Gastrocnemius medialis (tissue), 4 donors: ENCODE results near the gene COL1A1. TPM values are rescaled to one million over a fixed set of nuclear protein-coding genes. Genes with fewer than 3 reads are reported as not detected.

Source experiments
- ATAC-seq, 2 donors: fragments of 150-250 bp; one replicate each; pipeline ENCODE4 v1.9.1; 2016
- DNase-seq, 2 donors: peaks; one replicate each; pipeline ENCODE4 v3.0.0-alpha.2; 2019
- H3K27ac ChIP-seq, 4 donors: fragments of 200-600 bp; sonication (generic); 1 replicate in 1 of 4; 2 replicates in 3 of 4; pipeline ENCODE4 v1.5.1; 2016 to 2018; ENCODE audit warnings: mild to moderate bottlenecking in 2 of 4, moderate library complexity in 1 of 4
- H3K27me3 ChIP-seq, 3 donors: fragments of 200-600 bp; sonication (generic) in 2 of 3; 1 replicate in 1 of 3; 2 replicates in 2 of 3; pipeline versions ENCODE4 v1.5.1 to v1.6.0; 2016 to 2019; ENCODE audit warnings: mild to moderate bottlenecking in 1 of 3, moderate library complexity in 1 of 3
- H3K36me3 ChIP-seq, 2 donors: fragments of 200-600 bp; sonication (generic) in 1 of 2; one replicate each; pipeline ENCODE4 v1.5.1; 2017 to 2018
- H3K4me1 ChIP-seq, 2 donors: fragments of 200-600 bp; sonication (generic) in 1 of 2; one replicate each; pipeline ENCODE4 v1.5.1; 2016 to 2017; ENCODE audit warnings: mild to moderate bottlenecking in 2 of 2
- H3K4me3 ChIP-seq, 4 donors: fragments of 200-600 bp; sonication (generic) in 3 of 4; 1 replicate in 1 of 4; 2 replicates in 3 of 4; pipeline ENCODE4 v1.5.1; 2016 to 2019; ENCODE audit warnings: mild to moderate bottlenecking in 2 of 4
- H3K9me3 ChIP-seq, 3 donors: fragments of 200-600 bp; sonication (generic) in 2 of 3; 1 replicate in 1 of 3; 2 replicates in 2 of 3; pipeline ENCODE4 v1.5.1; 2016 to 2019
- POLR2A ChIP-seq, 2 donors: fragments of 450-650 bp; IDR thresholded peaks; one replicate each; pipeline ENCODE4 v1.6.1; 2017; ENCODE audit warnings: antibody characterized with exemption in 2 of 2, mild to moderate bottlenecking in 2 of 2, moderate library complexity in 2 of 2
- in situ Hi-C, 4 donors: fragments of 200-750 bp; cut with MboI; loops; one replicate each; pipeline versions ENCODE4 v1.15.0 to v1.8.0; 2017; ENCODE audit warnings: low sequenced_read_pairs in 4 of 4
- intact Hi-C: fragments of 100-400 bp; cut with DNase I; formaldehyde crosslinking; loops from one replicate; pipeline ENCODE4 v1.15.1; 2023; ENCODE audit warnings: low total_unique reads
- total RNA-seq, 4 donors: library from RNA; depleted of rRNA; stranded (reverse); fragments of >200 nt; gene quantifications; one replicate each; pipeline versions ENCODE4 v1.1.0 to v1.2.3, GENCODE V29; 2016
- TF ChIP-seq, protein P1 (sequence below), 5 experiments: fragments of 450-650 bp in 3 of 5; fragments of 200-600 bp in 2 of 5; sonication (generic) in 2 of 5; IDR thresholded peaks in 4 of 5; conservative IDR thresholded peaks in 1 of 5; 1 replicate in 4 of 5; 2 replicates in 1 of 5; pipeline ENCODE4 v1.5.1; 2016 to 2019; ENCODE audit warnings: antibody characterized with exemption in 5 of 5, mild to moderate bottlenecking in 3 of 5, moderate library complexity in 3 of 5

Gene COL1A1
- total RNA-seq, 4 donors from 2014 or later: 1.7 to 9.5 (median 5.1) TPM

DNA sequence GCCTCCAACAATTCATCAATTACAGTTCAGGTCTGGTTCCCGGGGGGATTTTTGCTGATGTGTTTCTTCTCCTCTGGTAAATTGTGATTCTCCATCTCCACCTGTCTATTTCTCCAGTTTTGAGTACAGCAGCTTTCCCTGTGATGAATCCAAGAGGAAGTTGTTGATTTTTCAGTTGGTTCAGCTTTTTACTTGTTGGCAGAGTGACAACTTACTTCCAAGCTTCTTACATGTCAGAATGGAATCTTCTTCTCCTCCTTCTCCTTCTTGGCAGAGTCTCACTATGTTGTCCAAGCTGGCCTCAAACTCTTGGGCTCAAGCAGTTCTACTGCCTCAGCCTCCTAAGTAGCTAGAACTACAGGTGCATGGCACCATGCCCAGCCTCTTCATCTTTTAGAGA is 39.4 kb upstream of the COL1A1 start:
- DNase-seq (no peak), ATAC-seq (no peak)
- Histone ChIP-seq H3K36me3 (no peaks in the 10 kb centered on the region), H3K4me1 (peaks cover 3 to 5% of the 10 kb centered on the region in 2 donors), H3K9me3 (no peaks in the 10 kb centered on the region), H3K27ac (no peak overlapping the region), H3K27me3 (no peaks in the 10 kb centered on the region), H3K4me3 (no peak overlapping the region)
- in situ Hi-C loops: no loop called here
- intact Hi-C loops: no loop called here
- TF ChIP-seq, protein P1, sequence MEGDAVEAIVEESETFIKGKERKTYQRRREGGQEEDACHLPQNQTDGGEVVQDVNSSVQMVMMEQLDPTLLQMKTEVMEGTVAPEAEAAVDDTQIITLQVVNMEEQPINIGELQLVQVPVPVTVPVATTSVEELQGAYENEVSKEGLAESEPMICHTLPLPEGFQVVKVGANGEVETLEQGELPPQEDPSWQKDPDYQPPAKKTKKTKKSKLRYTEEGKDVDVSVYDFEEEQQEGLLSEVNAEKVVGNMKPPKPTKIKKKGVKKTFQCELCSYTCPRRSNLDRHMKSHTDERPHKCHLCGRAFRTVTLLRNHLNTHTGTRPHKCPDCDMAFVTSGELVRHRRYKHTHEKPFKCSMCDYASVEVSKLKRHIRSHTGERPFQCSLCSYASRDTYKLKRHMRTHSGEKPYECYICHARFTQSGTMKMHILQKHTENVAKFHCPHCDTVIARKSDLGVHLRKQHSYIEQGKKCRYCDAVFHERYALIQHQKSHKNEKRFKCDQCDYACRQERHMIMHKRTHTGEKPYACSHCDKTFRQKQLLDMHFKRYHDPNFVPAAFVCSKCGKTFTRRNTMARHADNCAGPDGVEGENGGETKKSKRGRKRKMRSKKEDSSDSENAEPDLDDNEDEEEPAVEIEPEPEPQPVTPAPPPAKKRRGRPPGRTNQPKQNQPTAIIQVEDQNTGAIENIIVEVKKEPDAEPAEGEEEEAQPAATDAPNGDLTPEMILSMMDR (IDR thresholded peaks at IDR 0.05 in 4 of 5, conservative IDR thresholded peaks at IDR 0.05 in 1 of 5): no peak
- no peak for TF ChIP-seq POLR2A (IDR thresholded peaks at IDR 0.05)

GRCh38 chr17:50239937-50240336 is 38.5 kb upstream of the COL1A1 start:
- Histone ChIP-seq H3K9me3 (no peaks in the 10 kb centered on the region), H3K27me3 (peaks cover 0 to 2% (median 0%) of the 10 kb centered on the region in 3 donors), H3K4me3 (no peak overlapping the region), H3K36me3 (no peaks in the 10 kb centered on the region), H3K4me1 (peaks cover 3 to 5% of the 10 kb centered on the region in 2 donors), H3K27ac (no peak overlapping the region)
- in situ Hi-C loops (no loop called here), intact Hi-C loops (no loop called here)
- ATAC-seq (peak; percentile 74 to 75), DNase-seq (no peak)
- TF ChIP-seq POLR2A (IDR thresholded peaks at IDR 0.05): no peak
- TF ChIP-seq, protein P1 (IDR thresholded peaks at IDR 0.05 in 4 of 5, conservative IDR thresholded peaks at IDR 0.05 in 1 of 5): no peak

GRCh38 chr17:50238601-50239280 is 37.3 kb upstream of the COL1A1 start:
- Histone ChIP-seq H3K4me1 (peaks cover 3 to 5% of the 10 kb centered on the region in 2 donors), H3K4me3 (no peak overlapping the region), H3K9me3 (no peaks in the 10 kb centered on the region), H3K27me3 (peaks cover 0 to 5% (median 0%) of the 10 kb centered on the region in 3 donors), H3K36me3 (no peaks in the 10 kb centered on the region), H3K27ac (no peak overlapping the region)
- TF ChIP-seq, protein P1 (IDR thresholded peaks at IDR 0.05 in 4 of 5, conservative IDR thresholded peaks at IDR 0.05 in 1 of 5): no peak
- no peak for TF ChIP-seq POLR2A (IDR thresholded peaks at IDR 0.05)
- intact Hi-C loops: no loop called here
- no peak for DNase-seq
- ATAC-seq: no peak
- in situ Hi-C loops: no loop called here

GRCh38 chr17:50237901-50238300 is 36.5 kb upstream of the COL1A1 start:
- in situ Hi-C loops (no loop called here), intact Hi-C loops (no loop called here)
- no peaks in the 10 kb centered on the region for H3K9me3 ChIP-seq
- no peak for ATAC-seq
- peaks cover 3 to 5% of the 10 kb centered on the region in 2 donors for H3K4me1 ChIP-seq
- no peak overlapping the region for H3K4me3 ChIP-seq
- no peak for DNase-seq
- no peak overlapping the region for H3K27ac ChIP-seq
- TF ChIP-seq, protein P1 (IDR thresholded peaks at IDR 0.05 in 4 of 5, conservative IDR thresholded peaks at IDR 0.05 in 1 of 5): no peak
- no peak for TF ChIP-seq POLR2A (IDR thresholded peaks at IDR 0.05)
- peaks cover 0 to 5% (median 0%) of the 10 kb centered on the region in 3 donors for H3K27me3 ChIP-seq
- no peaks in the 10 kb centered on the region for H3K36me3 ChIP-seq
